Measurements from ENCODE around the gene UGT1A9. TPM values are rescaled to one million over a fixed set of nuclear protein-coding genes. Genes with fewer than 3 reads are reported as not detected.
"Not testable (repeated sequence)": the region's sequence is repeated elsewhere in the genome, so short reads cannot be mapped to it uniquely, and the experiment has no call there.

UGT1A9 gene
- total RNA-seq, 1 donor from 2014 or later, result 0.10 TPM

- no peak for TF ChIP-seq CTCF (IDR thresholded peaks at IDR 0.05)
- no peak for DNase-seq (ENCODE audit: low spot score)
These were observed 75.5 kb downstream of the UGT1A9 start for GRCh38 chr2:233747283-233747544.

GRCh38 chr2:233750689-233751088 is 79.0 kb downstream of the UGT1A9 start:
- not testable (repeated sequence) for H3K9me3 Mint-ChIP-seq (ENCODE audit: low read depth)

More at GRCh38 chr2:233747283-233747544, 75.5 kb downstream of the UGT1A9 start:
- Mint-ChIP-seq H3K4me3 (ENCODE audit: unreplicated experiment) (no peak overlapping the region), H3K27me3 (ENCODE audit: low read depth) (peaks cover 37% of the 10 kb centered on the region), H3K4me1 (ENCODE audit: low read depth) (no peaks in the 10 kb centered on the region), H3K36me3 (ENCODE audit: low read depth) (peaks cover 2% of the 10 kb centered on the region), H3K27ac (ENCODE audit: unreplicated experiment) (no peak overlapping the region), H3K9me3 (ENCODE audit: low read depth) (peaks cover 10% of the 10 kb centered on the region)

GRCh38 chr2:233751212-233752009 is 79.7 kb downstream of the UGT1A9 start:
- H3K4me1 Mint-ChIP-seq (ENCODE audit: low read depth); H3K4me3 Mint-ChIP-seq (ENCODE audit: unreplicated experiment); H3K27ac Mint-ChIP-seq (ENCODE audit: unreplicated experiment); DNase-seq (ENCODE audit: low spot score); H3K36me3 Mint-ChIP-seq (ENCODE audit: low read depth); H3K9me3 Mint-ChIP-seq (ENCODE audit: low read depth): not testable (repeated sequence)
- H3K27me3 Mint-ChIP-seq (ENCODE audit: low read depth), result peaks cover 33% of the 10 kb centered on the region

More at GRCh38 chr2:233750689-233751088, 79.0 kb downstream of the UGT1A9 start:
- not testable (repeated sequence) for DNase-seq (ENCODE audit: low spot score); H3K36me3 Mint-ChIP-seq (ENCODE audit: low read depth); H3K4me3 Mint-ChIP-seq (ENCODE audit: unreplicated experiment); H3K4me1 Mint-ChIP-seq (ENCODE audit: low read depth); H3K27ac Mint-ChIP-seq (ENCODE audit: unreplicated experiment)
- H3K27me3 Mint-ChIP-seq (ENCODE audit: low read depth), result peaks cover 33% of the 10 kb centered on the region

GRCh38 chr2:233754872-233755611 is 83.3 kb downstream of the UGT1A9 start:
- no peak for DNase-seq (ENCODE audit: low spot score)
- H3K27ac Mint-ChIP-seq (ENCODE audit: unreplicated experiment), result no peak overlapping the region
- no peak overlapping the region for H3K4me3 Mint-ChIP-seq (ENCODE audit: unreplicated experiment)

GRCh38 chr2:233756429-233757081 is 84.9 kb downstream of the UGT1A9 start:
- no peak overlapping the region for H3K4me3 Mint-ChIP-seq (ENCODE audit: unreplicated experiment)
- peaks cover 10% of the 10 kb centered on the region for H3K27me3 Mint-ChIP-seq (ENCODE audit: low read depth)
- TF ChIP-seq CTCF (IDR thresholded peaks at IDR 0.05), result no peak
- no peak overlapping the region for H3K27ac Mint-ChIP-seq (ENCODE audit: unreplicated experiment)
- peaks cover 1% of the 10 kb centered on the region for H3K36me3 Mint-ChIP-seq (ENCODE audit: low read depth)
- no peak for DNase-seq (ENCODE audit: low spot score)
- no peaks in the 10 kb centered on the region for H3K9me3 Mint-ChIP-seq (ENCODE audit: low read depth)
- no peaks in the 10 kb centered on the region for H3K4me1 Mint-ChIP-seq (ENCODE audit: low read depth)

More at GRCh38 chr2:233754872-233755611, 83.3 kb downstream of the UGT1A9 start:
- no peaks in the 10 kb centered on the region for H3K4me1 Mint-ChIP-seq (ENCODE audit: low read depth)
- H3K36me3 Mint-ChIP-seq (ENCODE audit: low read depth), result peaks cover 2% of the 10 kb centered on the region
- H3K9me3 Mint-ChIP-seq (ENCODE audit: low read depth), result peaks cover 2% of the 10 kb centered on the region
- peaks cover 12% of the 10 kb centered on the region for H3K27me3 Mint-ChIP-seq (ENCODE audit: low read depth)
- no peak for TF ChIP-seq CTCF (IDR thresholded peaks at IDR 0.05)

- H3K27me3 Mint-ChIP-seq (ENCODE audit: low read depth), result peaks cover 7% of the 10 kb centered on the region
- no peak for TF ChIP-seq CTCF (IDR thresholded peaks at IDR 0.05)
- H3K27ac Mint-ChIP-seq (ENCODE audit: unreplicated experiment), result no peak overlapping the region
- DNase-seq (ENCODE audit: low spot score), result no peak
- H3K4me3 Mint-ChIP-seq (ENCODE audit: unreplicated experiment), result no peak overlapping the region
- H3K4me1 Mint-ChIP-seq (ENCODE audit: low read depth), result no peaks in the 10 kb centered on the region
- no peaks in the 10 kb centered on the region for H3K36me3 Mint-ChIP-seq (ENCODE audit: low read depth)
- H3K9me3 Mint-ChIP-seq (ENCODE audit: low read depth), result no peaks in the 10 kb centered on the region
These were observed 86.4 kb downstream of the UGT1A9 start for GRCh38 chr2:233758141-233758540.
